Mesenchymal stem cell (in vitro differentiated cells and primary cell): ENCODE results near the gene PRKCA.
"Not testable (repeated sequence)": the region's sequence is repeated elsewhere in the genome, so short reads cannot be mapped to it uniquely, and the experiment has no call there.

Experiments
- DNase-seq: peaks from one replicate; pipeline ENCODE4 v3.0.0-alpha.2; 2013
- H2AFZ ChIP-seq: one replicate; pipeline ENCODE4 v1.6.1; 2013; ENCODE audit warnings: low read depth, mild to moderate bottlenecking, control low read depth, inconsistent platforms, low read length, moderate library complexity
- H2AK5ac ChIP-seq: 2 replicates; pipeline ENCODE4 v1.6.1; 2013; ENCODE audit warnings: low read length, moderate library complexity, mild to moderate bottlenecking, inconsistent platforms; ENCODE audit not compliant: severe bottlenecking
- H2BK120ac ChIP-seq: one replicate; pipeline ENCODE4 v1.6.1; 2013; ENCODE audit warnings: low read depth, mild to moderate bottlenecking, inconsistent platforms, low read length, moderate library complexity
- H2BK12ac ChIP-seq, 2 experiments: one replicate each; pipeline ENCODE4 v1.6.1; 2013; ENCODE audit warnings: inconsistent platforms in 2 of 2, low read length in 2 of 2, mild to moderate bottlenecking in 2 of 2, moderate library complexity in 2 of 2, control low read depth in 1 of 2
- H2BK15ac ChIP-seq: one replicate; pipeline ENCODE4 v1.6.1; 2013; ENCODE audit warnings: mild to moderate bottlenecking, low read depth, inconsistent platforms; ENCODE audit not compliant: poor library complexity, severe bottlenecking
- H2BK5ac ChIP-seq: 2 replicates; pipeline ENCODE4 v1.6.1; 2013; ENCODE audit warnings: low read depth, mild to moderate bottlenecking, low read length, control low read depth, inconsistent platforms; ENCODE audit not compliant: poor library complexity, severe bottlenecking
- H3K14ac ChIP-seq, 2 experiments: one replicate each; pipeline ENCODE4 v1.6.1; 2013; ENCODE audit warnings: inconsistent platforms in 2 of 2, low read length in 2 of 2, control low read depth in 1 of 2, mild to moderate bottlenecking in 1 of 2, moderate library complexity in 1 of 2
- H3K18ac ChIP-seq, 2 experiments: one replicate each; pipeline ENCODE4 v1.6.1; 2013; ENCODE audit warnings: inconsistent platforms in 2 of 2, low read length in 2 of 2, control low read depth in 1 of 2, low read depth in 1 of 2, mild to moderate bottlenecking in 1 of 2
- H3K23ac ChIP-seq, 2 experiments: one replicate each; pipeline ENCODE4 v1.6.1; 2013; ENCODE audit warnings: inconsistent platforms in 2 of 2, low read length in 2 of 2, mild to moderate bottlenecking in 2 of 2, moderate library complexity in 2 of 2, control low read depth in 1 of 2
- H3K27ac ChIP-seq: 2 replicates; pipeline ENCODE4 v1.5.1; 2013; ENCODE audit warnings: mild to moderate bottlenecking, moderate library complexity, low read length, control low read depth, inconsistent platforms; ENCODE audit not compliant: poor library complexity, severe bottlenecking
- H3K27me3 ChIP-seq, 2 experiments: 2 replicates each; pipeline versions ENCODE4 v1.6.1 to v1.7.0; 2013; ENCODE audit warnings: low read length in 2 of 2, mild to moderate bottlenecking in 2 of 2, moderate library complexity in 2 of 2, control low read depth in 1 of 2, inconsistent platforms in 1 of 2; ENCODE audit not compliant: control insufficient read depth in 1 of 2, insufficient read depth in 1 of 2
- H3K36me3 ChIP-seq, 2 experiments: 2 replicates each; pipeline versions ENCODE4 v1.6.1 to v1.7.0; 2013; ENCODE audit warnings: low read length in 2 of 2, control low read depth in 1 of 2, inconsistent platforms in 1 of 2, low read depth in 1 of 2, mild to moderate bottlenecking in 1 of 2; ENCODE audit not compliant: insufficient read depth in 2 of 2, control insufficient read depth in 1 of 2
- H3K4ac ChIP-seq, 2 experiments: one replicate each; pipeline ENCODE4 v1.6.1; 2013; ENCODE audit warnings: inconsistent platforms in 2 of 2, low read length in 2 of 2, mild to moderate bottlenecking in 2 of 2, moderate library complexity in 2 of 2, control low read depth in 1 of 2, low read depth in 1 of 2
- H3K4me1 ChIP-seq: 2 replicates; pipeline ENCODE4 v1.6.1; 2013; ENCODE audit warnings: low read depth, low read length, control low read depth; ENCODE audit not compliant: control insufficient read depth, insufficient read depth
- H3K4me2 ChIP-seq: 2 replicates; pipeline ENCODE4 v1.6.1; 2013; ENCODE audit warnings: low read length, mild to moderate bottlenecking, inconsistent platforms; ENCODE audit not compliant: poor library complexity, severe bottlenecking
- H3K4me3 ChIP-seq, 2 experiments: 2 replicates each; pipeline versions ENCODE4 v1.5.1 to v1.7.0; 2013; ENCODE audit warnings: low read length in 2 of 2, mild to moderate bottlenecking in 2 of 2, control low read depth in 1 of 2, low read depth in 1 of 2; ENCODE audit not compliant: insufficient read depth in 1 of 2
- H3K79me1 ChIP-seq: replicated peaks from 2 replicates; pipeline ENCODE4 v1.6.1; 2013; ENCODE audit warnings: mild to moderate bottlenecking, control low read depth, low read length, inconsistent platforms; ENCODE audit not compliant: poor library complexity, severe bottlenecking
- H3K9ac ChIP-seq: 2 replicates; pipeline ENCODE4 v1.7.0; 2013; ENCODE audit warnings: mild to moderate bottlenecking, low read length, moderate library complexity
- H3K9me3 ChIP-seq: 2 replicates; pipeline ENCODE4 v1.7.0; 2013; ENCODE audit warnings: mild to moderate bottlenecking, low read length; ENCODE audit not compliant: control insufficient read depth
- H4K8ac ChIP-seq: one replicate; pipeline ENCODE4 v1.6.1; 2013; ENCODE audit warnings: inconsistent platforms, mild to moderate bottlenecking, low read length, moderate library complexity
- H4K91ac ChIP-seq: one replicate; pipeline ENCODE4 v1.6.1; 2013; ENCODE audit warnings: mild to moderate bottlenecking, low read length, inconsistent platforms
- WGBS: methylation state at CpG from one replicate; pipeline ENCODE4 v1.1.7; 2013; ENCODE audit warnings: mixed read lengths; 5-methylcytosine and 5-hydroxymethylcytosine counted together

Gene PRKCA

GRCh38 chr17:66476014-66476413 is 173.6 kb downstream of the PRKCA start:
- Histone ChIP-seq H4K8ac (peak overlapping the region; percentile 65), H2AFZ (no peak overlapping the region), H2BK12ac (peak overlapping the region in 1 of 2 experiments; percentile 23), H3K36me3 (peaks cover 0 to 2% of the 10 kb centered on the region in 2 experiments), H3K18ac (peak overlapping the region in 1 of 2 experiments; percentile 58), H4K91ac (no peak overlapping the region), H2AK5ac (peak overlapping the region; percentile 89), H3K23ac (no peak overlapping the region), H3K4me2 (no peak overlapping the region), H2BK15ac (peak overlapping the region; percentile 0), H3K9ac (no peak overlapping the region), H3K79me1 (peaks cover 29% of the 10 kb centered on the region), H3K14ac (peak overlapping the region in 1 of 2 experiments; percentile 86), H3K27me3 (no peaks in the 10 kb centered on the region), H3K27ac (no peak overlapping the region), H3K4ac (no peak overlapping the region), H3K4me1 (peaks cover 4% of the 10 kb centered on the region), H2BK120ac (no peak overlapping the region), H3K4me3 (no peak overlapping the region), H3K9me3 (no peaks in the 10 kb centered on the region), H2BK5ac (no peak overlapping the region)
- no peak for DNase-seq
- WGBS: 76% methylated on average over 6 of the region's 6 CpGs

- Histone ChIP-seq H4K8ac (no peak overlapping the region), H3K9me3 (no peaks in the 10 kb centered on the region)
- 91% methylated on average over 9 of the region's 11 CpGs for WGBS
These were observed 175.3 kb downstream of the PRKCA start for GRCh38 chr17:66477615-66478283.

GRCh38 chr17:66479230-66479889 is 176.9 kb downstream of the PRKCA start:
- not testable (repeated sequence) for H4K91ac ChIP-seq, DNase-seq, H3K9ac ChIP-seq, H3K9me3 ChIP-seq, H3K4ac ChIP-seq, H3K4me3 ChIP-seq, H3K27me3 ChIP-seq, H2BK5ac ChIP-seq, H3K4me2 ChIP-seq, H3K27ac ChIP-seq, H3K36me3 ChIP-seq, H2BK12ac ChIP-seq, H2BK120ac ChIP-seq, H3K14ac ChIP-seq, H3K23ac ChIP-seq, H3K18ac ChIP-seq, H2AK5ac ChIP-seq, H2BK15ac ChIP-seq, H2AFZ ChIP-seq, H4K8ac ChIP-seq, H3K4me1 ChIP-seq
- WGBS: 100% methylated on average over 2 of the region's 2 CpGs
- H3K79me1 ChIP-seq: peaks cover 31% of the 10 kb centered on the region

More at GRCh38 chr17:66477615-66478283, 175.3 kb downstream of the PRKCA start:
- no peak overlapping the region for H3K14ac ChIP-seq
- H2BK5ac ChIP-seq: no peak overlapping the region
- peaks cover 30% of the 10 kb centered on the region for H3K79me1 ChIP-seq
- no peak overlapping the region for H3K4ac ChIP-seq
- no peak overlapping the region for H2AFZ ChIP-seq
- no peak overlapping the region for H3K4me2 ChIP-seq
- H3K27me3 ChIP-seq: no peaks in the 10 kb centered on the region
- H3K4me3 ChIP-seq: no peak overlapping the region
- H2BK120ac ChIP-seq: no peak overlapping the region
- DNase-seq: no peak
- no peak overlapping the region for H2BK12ac ChIP-seq
- H3K27ac ChIP-seq: no peak overlapping the region
- H3K18ac ChIP-seq: no peak overlapping the region
- H4K91ac ChIP-seq: no peak overlapping the region
- peaks cover 4% of the 10 kb centered on the region for H3K4me1 ChIP-seq
- no peak overlapping the region for H2AK5ac ChIP-seq
- H3K9ac ChIP-seq: no peak overlapping the region
- peaks cover 0 to 2% of the 10 kb centered on the region in 2 experiments for H3K36me3 ChIP-seq
- H2BK15ac ChIP-seq: no peak overlapping the region
- no peak overlapping the region for H3K23ac ChIP-seq

- Histone ChIP-seq H3K4me2 (no peak overlapping the region), H4K91ac (no peak overlapping the region), H3K23ac (no peak overlapping the region), H3K14ac (no peak overlapping the region), H3K18ac (no peak overlapping the region), H3K4ac (no peak overlapping the region), H3K79me1 (peaks cover 28% of the 10 kb centered on the region), H3K27ac (no peak overlapping the region), H2BK120ac (no peak overlapping the region), H2BK5ac (no peak overlapping the region), H3K27me3 (no peaks in the 10 kb centered on the region), H3K9ac (no peak overlapping the region), H2AFZ (no peak overlapping the region), H2BK12ac (no peak overlapping the region), H4K8ac (no peak overlapping the region), H3K9me3 (no peaks in the 10 kb centered on the region), H3K4me1 (peaks cover 7% of the 10 kb centered on the region), H3K4me3 (no peak overlapping the region), H2AK5ac (no peak overlapping the region), H3K36me3 (peaks cover 0 to 2% of the 10 kb centered on the region in 2 experiments), H2BK15ac (no peak overlapping the region)
- WGBS: 92% methylated on average over 5 of the region's 5 CpGs
- DNase-seq: no peak
These were observed 177.8 kb downstream of the PRKCA start for GRCh38 chr17:66480243-66480642.
